ENCODE measurements around the gene TNP2.

- TF ChIP-seq EZH2 (IDR thresholded peaks at IDR 0.05; ENCODE audit: low read depth, unreplicated experiment) (no peak), CTCF (conservative IDR thresholded peaks at IDR 0.05; ENCODE audit: low read depth in 2 of 2) (no peak), CREB1 (CRISPR knock-in tag; IDR thresholded peaks at IDR 0.05; ENCODE audit: low read depth) (no peak), REST (IDR thresholded peaks at IDR 0.05; ENCODE audit: unreplicated experiment) (no peak), EZH2phosphoT487 (IDR thresholded peaks at IDR 0.05; ENCODE audit: unreplicated experiment) (no peak)
These were observed 39.6 kb upstream of the TNP2 start for GRCh38 chr16:11308493-11309283.
